Right cardiac atrium (tissue), 5 donors: Measurements from ENCODE around the gene NACAD. TPM values are rescaled to one million over a fixed set of nuclear protein-coding genes. Genes with fewer than 3 reads are reported as not detected.
"Not testable (repeated sequence)": the region's sequence is repeated elsewhere in the genome, so short reads cannot be mapped to it uniquely, and the experiment has no call there.

Experiments used
- ATAC-seq, 2 donors: fragments of 200-7000 bp; cut with Tn5 transposase; one replicate each; pipeline versions ENCODE4 v1.8.0 to v1.9.1; 2020; ENCODE audit warnings: moderate library complexity in 2 of 2, mild to moderate bottlenecking in 1 of 2
- DNase-seq, 3 donors: peaks; one replicate each; pipeline ENCODE4 v3.0.0-alpha.2; 2020
- H3K27ac ChIP-seq: one replicate; pipeline ENCODE4 v1.5.1; 2013; ENCODE audit warnings: mild to moderate bottlenecking, low read length, control low read depth, moderate library complexity
- H3K27me3 ChIP-seq: one replicate; pipeline ENCODE4 v1.6.1; 2013; ENCODE audit not compliant: control insufficient read depth, insufficient read depth
- H3K4me1 ChIP-seq: one replicate; pipeline ENCODE4 v1.6.1; 2013; ENCODE audit warnings: low read length; ENCODE audit not compliant: control insufficient read depth, insufficient read depth
- H3K4me3 ChIP-seq: one replicate; pipeline ENCODE4 v1.5.1; 2013; ENCODE audit warnings: low read length, control low read depth
- H3K9me3 ChIP-seq: one replicate; pipeline ENCODE4 v1.6.1; 2013; ENCODE audit warnings: low read length; ENCODE audit not compliant: control insufficient read depth
- WGBS: extraction: QIAGEN DNeasy Blood & Tissue Kit; methylation state at CpG from one replicate; pipeline ENCODE4 v1.1.7; 2013; 5-methylcytosine and 5-hydroxymethylcytosine counted together
- intact Hi-C, 4 donors: fragments of 100-400 bp; cut with DNase I; formaldehyde crosslinking; loops; one replicate each; pipeline versions ENCODE4 v1.11.0 to v1.14.0; 2022 to 2023
- polyA plus RNA-seq: library from polyadenylated mRNA; stranded (reverse); fragments of 200-250 nt; gene quantifications from one replicate; pipeline ENCODE4 v1.2.3, GENCODE V29; 2013
- total RNA-seq, 4 donors: library from RNA; stranded (reverse); fragmentation: NEBNext Ultra II Directional; extraction: Animal tissue kit (Norgen Biotek cat#: 25700); gene quantifications; one replicate each; pipeline ENCODE4 v1.2.1, GENCODE V29; 2021
- donor health status: healthy with polysubstance abuse.
- donor health status: DM: no; HTN: yes; CAD: no.
- donor health status: DM: no; HTN: no; CAD: no.
- donor health status: DM: no; HTN: yes; CAD: no; lungs with severe emphysema.
- donor health status: DM: yes; HTN: yes; CAD: no.

The NACAD gene
- total and polyA plus RNA-seq, 5 donors = 3.2 to 6.5 (median 4.8) TPM

GRCh38 chr7:45116048-45116447, 27.3 kb upstream of the NACAD start:
- ATAC-seq = no peak
- no peak overlapping the region for H3K27ac ChIP-seq
- H3K9me3 ChIP-seq = no peaks in the 10 kb centered on the region
- WGBS = 88% methylated on average over 1 of the region's 1 CpG
- DNase-seq = no peak
- intact Hi-C loops = no loop called here
- H3K4me1 ChIP-seq = no peaks in the 10 kb centered on the region
- no peaks in the 10 kb centered on the region for H3K27me3 ChIP-seq
- no peak overlapping the region for H3K4me3 ChIP-seq

DNA sequence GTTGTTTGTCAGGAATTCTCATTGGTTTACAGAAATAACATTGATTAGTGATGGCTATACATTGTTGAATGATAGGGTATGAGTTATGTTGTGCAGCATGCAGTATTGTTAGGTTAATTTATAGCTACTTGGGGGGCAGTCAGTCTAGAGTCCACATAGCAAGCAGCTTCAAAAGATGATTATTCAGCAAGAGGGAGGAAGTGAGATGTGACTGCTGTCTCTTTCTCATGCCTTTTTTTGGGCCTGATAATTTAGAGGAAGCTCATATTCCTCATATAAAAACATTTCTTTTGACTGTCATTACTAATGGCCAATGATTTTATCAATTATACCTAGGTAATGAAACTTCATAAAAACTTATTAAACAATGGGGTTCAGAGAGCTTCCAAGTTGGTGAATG, 26.2 kb upstream of the NACAD start:
- H3K27ac ChIP-seq = no peak overlapping the region
- DNase-seq (no peak), ATAC-seq (no peak)
- intact Hi-C loops = no loop called here
- H3K27me3 ChIP-seq = no peaks in the 10 kb centered on the region
- no peaks in the 10 kb centered on the region for H3K9me3 ChIP-seq
- no peaks in the 10 kb centered on the region for H3K4me1 ChIP-seq
- H3K4me3 ChIP-seq = no peak overlapping the region

- H3K4me3 ChIP-seq, intact Hi-C loops, ATAC-seq, DNase-seq, H3K9me3 ChIP-seq, H3K4me1 ChIP-seq, H3K27me3 ChIP-seq, H3K27ac ChIP-seq: not testable (repeated sequence)
- 70% methylated on average over 1 of the region's 1 CpG for WGBS
These were observed 25.5 kb upstream of the NACAD start for GRCh38 chr7:45114257-45114656.

GRCh38 chr7:45112648-45113047, 23.9 kb upstream of the NACAD start:
- intact Hi-C loops = no loop called here
- Histone ChIP-seq H3K27me3 (no peaks in the 10 kb centered on the region), H3K4me1 (no peaks in the 10 kb centered on the region), H3K4me3 (no peak overlapping the region), H3K9me3 (no peaks in the 10 kb centered on the region), H3K27ac (no peak overlapping the region)
- no peak for ATAC-seq
- WGBS = 84% methylated on average over 1 of the region's 1 CpG
- no peak for DNase-seq

DNA sequence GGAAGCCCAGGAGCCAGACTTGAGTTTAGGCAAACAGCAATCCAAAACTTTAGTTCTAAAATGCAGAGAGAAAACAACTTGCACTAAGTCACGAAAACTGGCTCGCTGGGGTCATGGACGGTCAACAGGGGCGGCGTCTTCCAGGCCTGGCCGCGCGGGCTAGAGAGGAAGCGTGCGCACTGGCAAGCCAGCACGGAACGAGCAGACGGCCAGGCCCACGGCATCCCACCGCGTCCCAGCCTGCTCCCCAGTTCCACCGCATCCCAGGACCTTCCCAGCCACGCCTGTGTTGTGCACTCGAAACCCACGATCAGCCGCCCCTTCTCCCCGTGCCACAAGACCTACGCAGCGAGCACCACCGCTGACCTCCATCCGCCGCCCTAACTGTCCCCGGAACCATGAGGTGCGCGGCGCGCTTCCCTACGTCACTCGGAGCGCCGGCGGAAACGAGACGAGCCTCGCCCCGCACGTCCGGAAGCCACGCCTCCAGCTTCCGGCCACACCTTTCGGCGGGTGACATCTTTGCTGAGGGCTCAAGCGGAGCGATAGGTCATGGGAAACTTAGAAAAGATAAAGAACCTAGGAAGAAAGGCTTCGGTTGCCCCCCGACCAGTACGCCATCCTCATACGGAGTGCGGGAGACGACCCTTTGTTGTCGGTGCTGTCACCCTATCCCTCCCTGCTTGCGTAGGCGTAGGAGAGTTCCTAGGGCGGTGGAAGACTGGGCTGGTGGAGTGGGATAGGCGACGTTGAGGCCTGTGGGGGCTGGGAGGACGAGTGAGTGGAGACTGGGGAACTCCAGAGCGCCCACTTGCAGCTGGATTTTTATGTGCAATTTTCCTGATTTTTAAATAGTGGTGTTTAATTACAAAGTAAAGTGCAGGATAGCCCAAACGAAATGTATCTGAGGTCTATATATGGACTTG, 22.8 kb upstream of the NACAD start, which contains the start of gene TBRG4:
TSS of gene TBRG4 (minus strand) at position 400 of the 926 bp plus-strand sequence. CDS start 2,460 bp downstream, outside the sequence.
- under 1% methylated on average over 64 of the region's 64 CpGs for WGBS
- peak; percentile 99 for ATAC-seq
- Histone ChIP-seq H3K27ac (peak within 1 kb of the TSS; percentile 100), H3K4me1 (peaks cover 4% of the 10 kb centered on the region), H3K4me3 (peak within 1 kb of the TSS; percentile 89), H3K27me3 (no peaks in the 10 kb centered on the region), H3K9me3 (no peaks in the 10 kb centered on the region)
- intact Hi-C loops = no loop called here
- DNase-seq = peak; percentile 96 to 98 (median 98)

- H3K4me1 ChIP-seq = peaks cover 4% of the 10 kb centered on the region
- no peak overlapping the region for H3K4me3 ChIP-seq
- H3K27me3 ChIP-seq = no peaks in the 10 kb centered on the region
- H3K27ac ChIP-seq = no peak overlapping the region
- intact Hi-C loops = loop anchor here in 1 of 4 donors (10.0 kb wide), 1 partner anchor 124 kb away; no protein-coding TSS in a partner anchor
- no peak for ATAC-seq
- WGBS = 70% methylated on average over 8 of the region's 8 CpGs
- no peaks in the 10 kb centered on the region for H3K9me3 ChIP-seq
- DNase-seq = no peak
These were observed 20.1 kb upstream of the NACAD start for GRCh38 chr7:45108863-45109262.

GRCh38 chr7:45107356-45107755, 18.6 kb upstream of the NACAD start:
- WGBS = 75% methylated on average over 3 of the region's 3 CpGs
- intact Hi-C loops = loop anchor here in 1 of 4 donors (10.0 kb wide), 1 partner anchor 123 kb away; no protein-coding TSS in a partner anchor
- no peaks in the 10 kb centered on the region for H3K27me3 ChIP-seq
- DNase-seq = no peak
- H3K4me1 ChIP-seq = peaks cover 4% of the 10 kb centered on the region
- no peak for ATAC-seq
- H3K4me3 ChIP-seq = no peak overlapping the region
- no peaks in the 10 kb centered on the region for H3K9me3 ChIP-seq
- no peak overlapping the region for H3K27ac ChIP-seq

GRCh38 chr7:45106820-45107219, 18.1 kb upstream of the NACAD start:
- intact Hi-C loops = loop anchor here in 1 of 4 donors (10.0 kb wide), 1 partner anchor 122 kb away; no protein-coding TSS in a partner anchor

DNA sequence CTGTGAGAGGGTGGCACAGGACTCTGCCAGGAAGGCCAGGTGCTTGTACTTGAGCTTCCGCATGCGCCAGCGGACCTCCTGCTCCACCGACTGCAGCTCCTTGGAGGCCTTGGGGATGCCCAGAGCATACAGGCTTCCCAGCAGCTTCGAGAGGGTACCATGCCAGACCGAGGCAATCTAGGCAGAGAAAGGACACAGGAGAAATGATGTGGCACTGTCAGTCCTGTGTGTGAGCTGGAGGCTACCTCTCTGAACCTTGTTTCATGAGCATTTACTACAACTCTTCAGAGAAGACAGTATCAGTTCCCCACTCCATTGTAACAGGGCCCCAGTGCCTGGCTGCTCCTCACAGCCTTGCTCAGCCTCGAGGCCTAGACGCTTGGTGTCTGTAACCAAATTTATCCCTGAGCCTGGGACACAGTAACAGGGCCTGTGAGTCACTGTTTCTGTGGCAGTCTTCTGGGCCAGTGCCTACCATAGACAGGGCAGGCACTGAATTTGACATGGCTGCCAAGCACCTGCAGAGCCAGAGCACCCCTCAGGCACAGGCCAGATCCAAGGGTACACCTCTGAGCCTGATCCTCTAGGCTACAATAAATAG, 16.9 kb upstream of the NACAD start:
- Histone ChIP-seq H3K9me3 (no peaks in the 10 kb centered on the region), H3K4me3 (no peak overlapping the region), H3K27ac (no peak overlapping the region), H3K27me3 (no peaks in the 10 kb centered on the region), H3K4me1 (peaks cover 4% of the 10 kb centered on the region)
- WGBS = 89% methylated on average over 8 of the region's 8 CpGs
- intact Hi-C loops = loop anchor here in 1 of 4 donors (10.0 kb wide), 1 partner anchor 121 kb away; no protein-coding TSS in a partner anchor
- ATAC-seq (no peak), DNase-seq (no peak)

More at GRCh38 chr7:45106820-45107219, 18.1 kb upstream of the NACAD start:
- Histone ChIP-seq H3K4me1 (peaks cover 4% of the 10 kb centered on the region), H3K27me3 (no peaks in the 10 kb centered on the region), H3K27ac (no peak overlapping the region), H3K9me3 (no peaks in the 10 kb centered on the region), H3K4me3 (no peak overlapping the region)
- ATAC-seq = no peak
- 75% methylated on average over 8 of the region's 8 CpGs for WGBS
- no peak for DNase-seq

GRCh38 chr7:45104844-45105587, 16.2 kb upstream of the NACAD start:
- H3K9me3 ChIP-seq = no peaks in the 10 kb centered on the region
- peaks cover 4% of the 10 kb centered on the region for H3K4me1 ChIP-seq
- no peak overlapping the region for H3K27ac ChIP-seq
- ATAC-seq (no peak), DNase-seq (no peak)
- no peak overlapping the region for H3K4me3 ChIP-seq
- intact Hi-C loops = loop anchor here in 1 of 4 donors (10.0 kb wide), 1 partner anchor 120 kb away; no protein-coding TSS in a partner anchor
- H3K27me3 ChIP-seq = no peaks in the 10 kb centered on the region
- WGBS = 94% methylated on average over 12 of the region's 12 CpGs
